HG03558 (cell line): Measurements from ENCODE around the gene BANF2.
"Not testable (repeated sequence)": the region's sequence is repeated elsewhere in the genome, so short reads cannot be mapped to it uniquely, and the experiment has no call there.

Experiments used
- ATAC-seq: cut with Tn5 transposase; IDR thresholded peaks from one replicate; pipeline ENCODE4 v1.9.1; 2021; ENCODE audit warnings: moderate number of reproducible peaks; ENCODE audit not compliant: unreplicated experiment; ENCODE audit errors: extremely low read depth

BANF2 gene

DNA sequence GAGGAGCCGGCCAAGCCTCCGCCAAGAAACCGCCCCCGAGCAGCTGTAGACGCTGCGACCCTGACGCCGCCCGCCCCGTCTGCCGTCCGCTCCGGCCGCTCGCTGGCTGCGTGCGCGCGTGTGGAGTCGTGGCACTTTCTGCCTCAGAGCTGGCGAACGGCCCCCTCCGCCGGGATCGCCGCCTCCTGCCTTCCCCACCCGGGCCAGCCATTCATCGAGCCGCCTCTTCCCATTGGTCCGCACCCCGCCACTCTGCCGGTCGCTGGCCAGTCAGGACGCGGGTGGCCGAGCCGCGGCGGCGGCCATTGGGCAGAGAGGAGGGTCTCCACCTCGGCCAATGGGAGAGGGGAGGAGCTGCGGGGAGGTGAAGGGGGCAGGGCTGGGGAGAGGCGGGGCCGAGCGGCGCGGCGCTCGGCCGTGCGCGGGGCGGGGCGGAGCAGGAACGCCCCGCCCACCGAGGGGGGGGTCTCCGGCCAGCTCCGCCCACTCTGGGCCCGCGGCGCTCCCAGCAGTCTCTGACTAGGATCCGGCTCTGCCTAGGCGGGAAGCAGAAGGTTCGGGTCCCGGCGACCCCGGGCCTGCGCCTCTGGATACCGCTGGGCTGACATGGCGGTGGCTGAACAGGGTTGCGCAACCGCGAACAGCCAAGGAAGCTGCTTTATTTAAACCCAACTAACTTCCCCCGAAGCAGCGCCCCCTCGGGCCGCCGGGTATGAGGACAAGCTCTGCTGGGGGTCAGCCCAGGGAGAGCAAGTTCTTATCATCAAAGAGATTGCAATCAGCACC lies 17.5 kb upstream of the BANF2 start, which contains the start of gene RRBP1:
Gene RRBP1, minus strand, starts transcription at position 140 of the 786 bp plus-strand sequence. CDS start 21,735 bp downstream, outside the sequence.
- peak; percentile 67 for ATAC-seq

GRCh38 chr20:17682889-17683198 lies 16.9 kb upstream of the BANF2 start:
- ATAC-seq, result no peak

GRCh38 chr20:17683218-17684076 lies 16.3 kb upstream of the BANF2 start:
- no peak for ATAC-seq

- ATAC-seq, result no peak
Observed at GRCh38 chr20:17684077-17684888, 15.5 kb upstream of the BANF2 start.

- no peak for ATAC-seq
Observed at GRCh38 chr20:17685168-17685567, 14.6 kb upstream of the BANF2 start.

GRCh38 chr20:17687800-17688199 lies 12.0 kb upstream of the BANF2 start:
- no peak for ATAC-seq

- no peak for ATAC-seq
Observed at GRCh38 chr20:17688965-17689364, 10.8 kb upstream of the BANF2 start.

- no peak for ATAC-seq
Observed at GRCh38 chr20:17690144-17690543, 9.6 kb upstream of the BANF2 start.

DNA sequence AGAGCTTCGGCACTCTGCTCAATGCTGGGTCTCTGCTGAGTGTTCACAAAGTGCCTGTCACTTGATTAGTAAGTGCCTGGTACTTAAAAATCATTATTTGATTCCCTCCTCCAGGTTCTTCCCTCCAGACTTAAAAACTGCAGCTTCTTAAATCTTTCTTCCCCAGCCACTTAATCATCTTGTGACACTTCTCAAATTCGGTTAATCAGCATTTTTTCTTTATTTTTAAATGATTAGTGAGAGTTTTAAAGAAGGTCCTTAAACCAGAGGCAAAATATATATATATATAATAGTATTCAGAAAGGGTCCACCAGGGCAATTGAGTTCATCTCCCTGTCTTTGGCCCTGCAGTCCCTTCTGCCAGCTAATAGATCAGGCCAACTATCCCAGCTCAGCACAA lies 8.0 kb upstream of the BANF2 start:
- ATAC-seq, result no peak

GRCh38 chr20:17693444-17694001 lies 6.2 kb upstream of the BANF2 start:
- ATAC-seq, result no peak

GRCh38 chr20:17694767-17695166 lies 5.0 kb upstream of the BANF2 start:
- ATAC-seq, result no peak

GRCh38 chr20:17696287-17696686 lies 3.5 kb upstream of the BANF2 start:
- no peak for ATAC-seq

- no peak for ATAC-seq
Observed at GRCh38 chr20:17697171-17697570, 2.6 kb upstream of the BANF2 start.

GRCh38 chr20:17698384-17698783 lies 1.4 kb upstream of the BANF2 start:
- no peak for ATAC-seq

- no peak for ATAC-seq
Observed at GRCh38 chr20:17700637-17701036, 871 bp downstream of the BANF2 start.

- ATAC-seq, result no peak
Observed at GRCh38 chr20:17701826-17702225, 2.1 kb downstream of the BANF2 start.

DNA sequence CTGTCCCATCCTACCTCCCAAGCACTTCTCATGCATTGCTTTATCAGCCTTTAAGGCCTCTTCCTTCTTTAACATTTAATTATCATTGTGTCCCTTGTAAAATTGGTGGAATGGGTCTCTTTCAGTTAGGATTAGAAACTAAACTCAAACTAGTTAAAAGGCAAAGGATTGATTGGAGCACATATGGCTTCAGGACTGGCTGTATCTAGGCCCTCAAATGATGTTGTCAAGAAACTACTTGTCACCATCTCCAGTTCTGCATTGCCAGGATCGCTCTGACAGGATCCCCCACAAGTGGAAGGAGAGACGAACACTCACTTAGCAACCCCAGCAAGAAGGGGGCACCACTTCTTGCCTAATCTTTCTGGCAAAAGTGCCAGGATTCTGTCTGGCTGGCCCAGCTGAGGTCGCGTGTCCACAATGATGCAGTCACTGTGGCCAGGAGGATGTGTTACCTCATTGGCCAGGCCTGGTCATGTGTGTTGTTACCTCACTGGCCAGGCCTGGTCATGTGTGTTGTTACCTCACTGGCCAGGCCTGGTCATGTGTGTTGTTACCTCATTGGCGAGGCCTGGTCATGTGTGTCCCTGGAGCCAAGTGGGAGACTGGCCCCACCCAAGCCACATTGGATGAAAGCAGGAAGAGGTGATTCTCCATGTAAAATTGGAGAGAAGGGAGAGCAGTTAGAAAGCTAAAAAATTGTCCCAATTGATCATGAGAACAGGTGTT lies 5.0 kb downstream of the BANF2 start:
- no peak for ATAC-seq

DNA sequence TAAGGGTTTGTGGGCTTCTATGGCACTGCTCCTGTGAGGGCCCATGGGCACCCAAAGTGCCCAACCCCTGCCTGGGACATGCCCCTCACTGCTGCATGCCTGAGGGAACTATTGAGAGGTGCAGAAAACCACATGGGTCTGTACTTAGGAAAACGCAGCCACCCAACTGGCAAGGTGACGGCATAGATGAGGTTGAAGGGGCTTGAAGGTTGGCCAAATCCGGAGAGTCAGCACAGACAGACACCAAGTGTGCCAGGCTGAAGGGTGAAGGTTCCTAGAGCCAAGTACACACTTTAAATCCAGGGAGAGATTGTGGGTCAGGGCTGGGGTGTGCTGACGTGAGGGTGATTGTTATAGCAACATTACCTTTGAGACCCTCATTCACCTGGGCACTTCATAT lies 6.2 kb downstream of the BANF2 start:
- no peak for ATAC-seq

GRCh38 chr20:17706632-17707031 lies 6.9 kb downstream of the BANF2 start:
- no peak for ATAC-seq

DNA sequence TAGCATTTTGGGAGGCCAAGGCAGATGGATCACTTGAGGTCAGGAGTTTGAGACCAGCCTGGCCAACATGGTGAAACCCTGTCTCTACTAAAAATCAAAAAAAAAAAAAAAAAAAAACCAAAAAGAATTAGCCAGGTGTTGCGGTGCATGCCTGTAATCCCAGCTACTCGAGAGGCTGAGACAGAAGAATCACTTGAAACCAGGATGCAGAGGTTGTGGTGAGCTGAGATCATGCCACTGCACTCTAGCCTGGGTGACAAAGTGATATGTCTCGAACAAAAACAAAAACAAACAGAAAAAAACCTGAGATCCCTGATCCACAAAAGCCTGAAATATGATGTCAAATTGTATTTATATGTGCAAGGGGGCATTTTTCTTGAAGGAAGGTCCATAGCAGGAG lies 8.2 kb downstream of the BANF2 start:
- not testable (repeated sequence) for ATAC-seq
